GM18907 (cell line): ENCODE results near the gene TNKS2.

Experiments
- ATAC-seq: cut with Tn5 transposase; IDR thresholded peaks from one replicate; pipeline ENCODE4 v1.9.1; 2021; ENCODE audit warnings: mild to moderate bottlenecking, moderate library complexity; ENCODE audit not compliant: unreplicated experiment

Gene TNKS2

DNA sequence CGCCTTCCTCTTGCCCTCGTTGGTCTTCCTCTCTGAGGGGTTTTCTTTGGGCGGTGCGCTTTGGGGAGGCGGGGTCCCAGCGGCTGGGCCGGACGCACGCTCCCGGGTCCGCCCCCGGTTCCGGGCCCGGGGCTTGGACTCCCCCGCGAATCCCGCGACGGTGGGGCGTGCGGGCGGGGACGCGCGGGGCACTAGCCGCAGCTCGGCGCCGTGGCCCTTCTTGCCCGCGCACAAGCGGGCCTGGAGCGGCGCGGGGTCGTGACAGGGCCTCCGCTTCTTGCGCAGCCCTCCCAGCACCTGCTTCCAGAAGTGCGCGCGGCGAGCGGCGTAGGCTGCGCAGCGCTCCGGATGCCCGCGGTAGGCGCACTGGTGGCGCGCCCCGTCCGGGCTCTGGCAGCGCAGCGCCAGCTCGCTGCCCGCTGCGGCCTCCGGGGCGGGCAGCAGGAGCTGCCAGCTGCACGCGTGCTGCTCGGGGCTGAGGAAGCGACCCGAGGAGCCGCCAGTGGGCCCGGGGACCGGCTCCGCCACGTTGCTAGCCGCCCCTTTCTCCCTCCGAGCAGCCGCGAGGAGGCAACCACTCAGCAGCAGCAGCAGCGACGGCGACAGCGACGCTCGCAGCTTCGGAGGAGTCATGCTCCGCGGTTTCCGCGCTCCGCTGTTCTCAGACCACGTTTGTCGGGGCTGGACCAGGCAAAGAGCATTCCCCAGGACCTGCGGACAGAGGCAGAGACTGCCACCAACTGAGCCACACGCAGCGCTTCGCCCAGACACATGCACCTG, 110.3 kb downstream of the TNKS2 start:
- ATAC-seq: peak; percentile 91

DNA sequence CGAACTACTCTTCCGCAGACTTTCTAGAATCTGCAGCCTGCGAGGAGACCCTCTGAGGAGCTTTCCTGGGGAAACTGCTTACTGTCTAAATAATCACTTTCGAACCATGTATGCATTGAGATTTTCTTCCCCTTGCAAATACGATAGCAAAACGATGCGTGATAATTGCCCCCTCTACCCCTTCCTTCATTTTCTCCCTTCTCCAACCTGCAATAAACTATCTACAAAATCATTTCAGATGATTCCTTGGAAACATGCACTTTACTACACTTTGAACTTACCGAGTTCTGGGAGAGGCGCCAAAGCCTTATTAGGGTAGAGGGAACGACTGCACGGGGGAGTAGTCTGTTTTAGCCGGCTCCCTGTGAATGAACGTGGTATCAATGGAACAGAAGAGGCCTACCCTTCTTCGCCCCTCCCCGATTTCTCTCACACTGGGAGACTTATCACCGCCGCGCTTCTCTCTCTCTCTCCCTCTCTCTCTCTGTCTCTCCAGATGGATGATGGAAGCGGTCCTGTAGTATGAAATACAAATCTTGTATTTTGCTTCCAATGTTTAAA, 111.0 kb downstream of the TNKS2 start, which contains the start of gene FGFBP3:
TSS of gene FGFBP3 (minus strand) at position 370 of the 561 bp plus-strand sequence. CDS start 517 bp downstream, outside the sequence.
- peak; percentile 5 for ATAC-seq

DNA sequence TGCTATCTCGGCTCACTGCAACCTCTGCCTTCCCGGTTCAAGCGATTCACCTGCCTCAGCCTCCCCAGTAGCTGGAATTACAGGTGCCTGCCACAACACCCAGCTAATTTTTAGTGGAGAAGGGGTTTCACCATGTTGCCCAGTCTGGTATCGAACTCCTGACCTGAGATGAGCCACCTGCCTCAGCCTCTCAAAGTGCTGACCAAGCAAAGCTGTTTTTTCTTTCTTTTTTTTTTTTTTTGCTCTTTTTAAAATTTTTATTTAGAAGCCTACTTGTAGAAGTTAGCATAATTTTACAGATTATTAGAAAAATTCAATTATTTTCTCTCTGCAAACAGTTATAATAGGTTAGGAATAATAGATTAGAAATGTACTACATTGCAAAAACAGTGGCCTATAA, 112.2 kb downstream of the TNKS2 start:
- ATAC-seq: no peak
